Activated T-helper 1 cell treated with Interleukin-2 at 50 U/mL for 16 hours (primary cell): ENCODE measurements around the gene COL8A1.
"Not testable (repeated sequence)": the region's sequence is repeated elsewhere in the genome, so short reads cannot be mapped to it uniquely, and the experiment has no call there.

Experiments used
- DNase-seq: peaks from one replicate; pipeline ENCODE4 v3.0.0-alpha.2; 2020; ENCODE audit warnings: low read depth

COL8A1 gene

DNA sequence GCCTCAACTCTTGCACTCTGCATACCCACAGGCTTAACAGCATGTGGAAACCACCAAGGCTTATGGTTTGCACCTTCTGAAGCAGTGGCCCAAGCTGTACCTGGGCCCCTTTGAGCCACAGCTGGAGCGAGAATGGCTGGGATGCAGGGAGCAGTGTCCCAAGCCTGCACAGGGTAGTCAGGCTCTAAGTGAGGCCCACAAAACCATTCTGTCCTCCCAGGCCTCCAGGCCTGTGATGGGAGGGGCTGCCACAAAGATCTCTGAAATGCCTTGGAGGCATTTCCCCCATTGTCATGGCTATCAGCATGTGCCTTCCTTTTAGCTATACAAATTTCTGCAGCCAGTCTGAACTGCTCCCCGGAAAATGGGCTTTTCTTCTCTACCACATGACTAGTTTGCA, 166.8 kb downstream of the COL8A1 start:
- DNase-seq: no peak

DNA sequence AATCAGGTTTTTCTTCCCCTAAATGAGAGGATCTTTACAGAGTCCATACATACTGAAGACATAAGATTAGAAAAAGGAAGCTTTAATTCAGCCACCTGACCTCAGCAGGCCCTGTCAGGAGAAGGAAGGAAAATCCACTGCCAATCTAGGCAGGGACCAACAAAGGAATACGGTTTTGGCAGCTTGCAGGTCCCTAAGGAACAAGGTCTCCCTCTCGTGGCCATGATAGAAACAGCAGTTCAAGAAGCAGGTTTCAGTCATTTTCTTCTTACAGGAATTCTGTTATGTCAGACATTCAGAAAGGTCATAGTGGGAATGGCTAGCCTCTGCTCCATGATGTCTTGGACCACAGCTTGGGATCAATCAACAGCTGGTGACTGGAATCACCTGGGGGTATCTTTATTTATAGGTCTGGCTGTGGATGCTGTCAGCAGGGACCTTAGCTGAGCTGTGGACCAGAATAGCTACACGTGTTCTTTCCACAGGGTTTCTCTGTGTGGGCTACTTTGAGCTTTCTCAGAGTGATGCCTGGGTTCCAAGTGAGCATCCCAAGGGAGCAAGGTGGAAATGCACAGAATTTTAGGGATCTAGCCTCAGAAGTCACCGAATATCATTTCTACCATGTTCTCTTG, 169.9 kb downstream of the COL8A1 start:
- DNase-seq: no peak

DNA sequence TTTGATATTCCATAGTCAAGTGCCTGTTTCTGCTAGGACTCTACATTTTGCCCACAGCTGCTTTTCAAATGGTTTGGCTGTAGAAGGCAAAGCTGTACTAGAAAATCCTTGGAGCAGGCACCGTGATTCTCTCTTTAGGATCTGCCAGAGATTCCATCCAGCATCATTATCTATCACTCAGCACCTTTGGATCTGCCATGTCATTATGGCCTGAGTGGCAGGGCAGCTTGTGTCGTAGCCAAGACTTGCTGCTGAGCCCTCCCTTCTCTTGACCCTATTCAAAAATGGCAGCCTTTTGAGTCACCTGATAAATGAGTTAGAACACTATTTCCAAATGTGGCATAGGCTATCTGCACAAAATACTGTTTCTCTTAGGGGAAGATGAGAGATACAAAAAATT, 171.2 kb downstream of the COL8A1 start:
- DNase-seq: no peak

DNA sequence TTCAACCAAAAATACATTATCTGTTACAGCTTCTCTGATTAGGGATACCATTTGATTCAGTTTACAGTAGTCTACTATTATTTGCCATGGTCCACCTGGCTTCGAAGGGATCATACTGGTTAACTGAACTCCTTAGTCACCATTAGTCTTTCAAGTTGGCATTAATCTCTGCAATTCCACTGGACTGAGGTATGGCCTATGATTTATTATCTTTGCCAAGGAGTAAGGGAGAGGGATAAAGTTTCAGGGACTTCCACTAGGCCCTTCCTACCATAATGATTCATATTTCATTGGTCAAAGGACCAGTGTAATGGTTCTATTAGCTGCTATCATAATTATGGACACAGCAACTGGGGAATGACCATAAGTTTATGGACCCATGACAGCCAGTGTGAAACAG, 172.0 kb downstream of the COL8A1 start:
- DNase-seq: no peak

DNA sequence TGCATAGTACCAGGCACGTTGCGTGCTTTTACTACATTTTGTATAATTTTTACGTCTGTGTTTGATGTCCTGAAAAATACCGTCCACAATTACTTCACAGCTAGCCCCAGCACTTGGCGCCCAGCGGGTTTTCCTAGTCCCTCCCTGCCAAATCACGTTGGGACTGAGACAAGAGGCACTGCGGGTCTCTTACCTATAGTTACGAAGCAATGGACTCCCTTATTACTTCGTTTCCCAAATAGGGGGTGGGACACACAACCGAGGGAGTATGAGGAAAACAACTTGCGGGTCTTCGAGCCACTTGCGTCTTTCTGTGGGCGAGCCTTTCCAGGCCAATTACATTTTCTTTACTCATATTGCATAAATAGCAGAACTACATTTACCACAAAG, 178.6 kb downstream of the COL8A1 start:
- DNase-seq: peak; percentile 3

DNA sequence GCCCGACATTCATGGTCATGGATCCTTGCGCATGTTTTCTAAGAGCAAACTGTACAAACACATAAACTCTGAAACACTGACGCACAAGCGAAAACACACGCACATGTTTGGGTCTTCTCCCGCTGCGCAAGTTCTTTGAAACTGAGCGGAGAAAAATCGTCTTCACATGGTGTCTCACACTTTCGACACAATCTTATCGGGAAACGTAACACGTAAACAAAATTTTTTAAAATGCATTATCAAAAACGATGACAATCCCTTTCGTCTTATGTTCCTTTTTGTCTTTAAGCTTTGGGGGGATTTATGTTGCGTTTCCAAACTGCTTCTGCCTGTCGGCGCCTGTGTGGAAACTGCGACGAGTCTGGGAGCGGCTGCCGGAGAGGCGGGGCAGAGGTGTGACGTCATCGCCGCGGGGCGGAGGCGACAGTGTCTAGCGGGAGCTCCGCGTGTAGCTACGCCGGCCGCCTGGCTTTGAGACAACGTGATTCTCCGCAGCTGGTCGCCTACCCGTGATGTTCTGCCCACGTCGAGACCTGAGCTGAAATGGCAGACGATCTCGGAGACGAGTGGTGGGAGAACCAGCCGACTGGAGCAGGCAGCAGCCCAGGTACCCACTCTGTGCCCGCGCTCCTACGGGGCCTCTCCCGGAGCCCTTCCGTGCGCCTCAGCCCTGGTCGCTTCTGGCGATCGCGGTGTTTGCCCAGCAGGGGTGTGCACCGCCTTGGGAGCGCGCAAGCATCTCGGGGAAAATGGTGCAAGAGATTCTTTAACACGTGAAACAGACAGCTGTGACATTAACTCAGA, 179.2 kb downstream of the COL8A1 start, which contains the start of gene CMSS1:
Gene CMSS1 (plus strand): TSS at position 426 of the 804 bp plus-strand sequence.
- peak; percentile 91 for DNase-seq

DNA sequence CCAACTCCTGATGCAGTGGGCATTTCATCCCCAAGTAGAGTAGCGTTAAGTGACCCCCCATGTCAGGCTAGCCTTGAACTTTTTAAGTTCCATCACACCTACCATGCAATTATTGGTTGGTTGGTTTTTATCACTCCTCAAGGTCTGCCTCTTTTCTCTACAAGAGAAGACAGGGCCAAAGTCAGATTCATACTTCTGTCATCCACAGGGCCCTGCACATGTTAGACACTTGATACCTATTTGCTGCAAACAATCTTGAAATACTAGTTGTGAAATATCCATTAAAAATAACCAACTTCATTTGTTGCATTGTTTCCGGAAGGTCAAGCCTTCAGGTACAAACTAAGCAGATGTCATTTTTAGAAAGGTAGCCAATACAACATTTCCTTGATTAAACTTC, 180.4 kb downstream of the COL8A1 start:
- no peak for DNase-seq

DNA sequence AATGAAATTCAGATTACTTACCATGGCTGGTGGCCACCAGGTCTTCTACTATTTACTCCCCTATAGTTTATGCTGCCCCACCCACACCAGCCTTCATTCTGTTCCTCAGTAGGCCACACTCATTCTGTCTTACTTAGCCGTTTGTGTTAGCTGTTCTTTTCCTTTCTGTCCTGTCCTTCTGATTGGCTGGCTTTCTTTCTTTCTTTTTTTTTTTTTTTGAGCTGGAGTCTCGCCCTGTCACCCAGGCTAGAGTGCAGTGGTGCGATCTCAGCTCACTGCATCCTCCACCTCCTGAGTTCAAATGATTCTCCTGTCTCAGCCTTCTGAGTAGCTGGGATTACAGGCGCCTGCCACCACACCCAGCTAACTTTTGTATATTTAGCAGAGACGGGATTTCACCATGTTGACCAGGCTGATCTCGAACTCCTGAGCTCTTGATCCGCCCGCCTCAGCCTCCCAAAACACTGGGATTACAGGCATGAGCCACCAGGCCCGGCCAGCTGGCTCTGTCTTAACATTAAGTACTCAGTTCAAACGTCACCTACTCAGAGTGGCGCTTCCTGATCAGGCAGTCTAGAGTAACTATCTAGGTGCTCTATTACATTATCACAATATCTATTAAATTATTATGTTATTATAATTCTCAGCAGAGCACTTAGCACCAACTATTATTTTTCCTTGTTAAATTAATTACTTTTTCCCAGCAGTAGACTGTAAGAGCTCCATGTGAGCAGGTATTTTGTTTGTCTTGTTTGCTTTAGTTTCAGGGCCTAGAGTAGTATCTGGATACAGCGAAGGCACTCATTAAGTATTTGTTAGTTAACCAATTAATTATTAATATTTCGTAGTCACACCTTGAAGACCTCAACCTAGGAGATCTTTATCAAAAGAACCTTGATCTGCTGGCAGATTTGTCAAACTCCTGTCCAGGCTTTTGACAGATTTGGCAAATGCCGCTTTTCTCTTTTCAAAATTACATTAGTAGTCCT, 185.6 kb downstream of the COL8A1 start:
- no peak for DNase-seq

DNA sequence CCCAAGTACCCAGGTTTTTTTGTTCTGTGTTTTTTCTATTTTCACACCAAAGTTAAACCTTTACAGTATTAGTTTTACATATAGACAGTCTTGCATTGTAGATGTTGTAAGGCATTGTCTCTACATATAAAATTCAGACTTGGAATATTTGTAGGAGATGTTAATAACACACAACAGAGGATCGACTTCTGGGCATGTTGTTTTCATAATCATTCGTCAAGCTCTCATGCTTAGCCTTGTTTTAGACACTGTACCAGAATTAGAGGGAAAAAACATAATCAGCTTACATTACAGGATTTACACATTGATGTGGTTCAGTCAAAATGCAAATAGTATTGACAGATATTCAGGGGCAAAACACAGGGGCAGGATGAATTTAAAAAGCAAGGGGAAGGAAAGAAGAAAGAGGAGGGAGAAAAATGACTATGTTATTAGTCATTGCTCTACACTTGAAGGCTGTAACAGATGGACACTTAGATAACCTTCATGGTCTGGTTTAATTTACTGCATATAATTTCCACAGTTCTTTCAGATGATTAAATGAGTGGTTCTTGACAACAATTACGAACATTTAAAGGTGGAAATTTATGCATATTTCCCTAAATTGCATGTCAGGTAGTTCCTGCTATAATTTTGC, 186.7 kb downstream of the COL8A1 start:
- no peak for DNase-seq

DNA sequence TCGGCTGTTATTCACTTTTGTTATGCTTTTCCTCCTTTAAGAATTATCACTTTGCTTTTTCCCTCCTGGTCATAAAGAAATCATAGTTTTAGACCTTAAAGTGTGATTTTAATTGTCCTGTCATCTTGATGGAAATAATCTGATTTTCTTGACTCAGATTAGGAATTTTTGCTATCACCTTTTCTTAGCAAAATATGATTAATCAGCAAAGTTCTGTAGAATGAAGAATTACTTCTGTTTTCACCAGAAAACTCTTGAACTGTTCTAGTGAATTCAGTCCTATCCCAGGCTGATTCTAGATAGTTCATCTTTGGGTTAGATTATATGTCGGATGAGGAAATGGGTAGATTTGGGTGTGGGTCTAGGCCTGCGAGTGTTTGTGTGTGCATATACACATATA, 191.4 kb downstream of the COL8A1 start:
- no peak for DNase-seq

DNA sequence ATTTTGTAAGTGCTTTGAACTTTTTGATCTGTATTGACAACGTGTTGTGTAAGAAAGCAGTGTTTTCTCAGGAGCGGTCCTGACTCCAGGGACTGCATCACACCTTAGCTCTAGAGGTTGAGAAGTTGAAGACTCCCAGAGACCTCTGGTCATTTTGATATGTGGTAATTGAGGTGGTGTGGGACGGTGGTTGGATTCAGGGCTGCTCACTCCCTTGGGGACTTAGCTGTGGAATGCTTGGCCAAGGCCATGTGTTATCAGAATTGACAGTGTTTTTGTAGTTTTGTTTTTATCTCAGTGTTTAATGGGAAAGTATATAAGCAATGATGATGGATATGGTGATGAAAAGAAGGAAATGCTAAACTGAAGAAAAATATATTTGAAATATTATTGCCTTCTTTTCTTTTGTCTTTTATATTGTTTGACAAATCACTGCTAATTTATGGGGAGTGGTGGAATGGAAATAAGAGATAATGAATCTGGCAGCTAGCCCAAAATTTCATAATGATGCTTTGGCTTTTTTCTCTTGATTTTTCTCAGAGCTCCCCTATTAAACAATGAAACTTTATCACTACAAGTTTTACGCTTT, 195.3 kb downstream of the COL8A1 start:
- DNase-seq: no peak

DNA sequence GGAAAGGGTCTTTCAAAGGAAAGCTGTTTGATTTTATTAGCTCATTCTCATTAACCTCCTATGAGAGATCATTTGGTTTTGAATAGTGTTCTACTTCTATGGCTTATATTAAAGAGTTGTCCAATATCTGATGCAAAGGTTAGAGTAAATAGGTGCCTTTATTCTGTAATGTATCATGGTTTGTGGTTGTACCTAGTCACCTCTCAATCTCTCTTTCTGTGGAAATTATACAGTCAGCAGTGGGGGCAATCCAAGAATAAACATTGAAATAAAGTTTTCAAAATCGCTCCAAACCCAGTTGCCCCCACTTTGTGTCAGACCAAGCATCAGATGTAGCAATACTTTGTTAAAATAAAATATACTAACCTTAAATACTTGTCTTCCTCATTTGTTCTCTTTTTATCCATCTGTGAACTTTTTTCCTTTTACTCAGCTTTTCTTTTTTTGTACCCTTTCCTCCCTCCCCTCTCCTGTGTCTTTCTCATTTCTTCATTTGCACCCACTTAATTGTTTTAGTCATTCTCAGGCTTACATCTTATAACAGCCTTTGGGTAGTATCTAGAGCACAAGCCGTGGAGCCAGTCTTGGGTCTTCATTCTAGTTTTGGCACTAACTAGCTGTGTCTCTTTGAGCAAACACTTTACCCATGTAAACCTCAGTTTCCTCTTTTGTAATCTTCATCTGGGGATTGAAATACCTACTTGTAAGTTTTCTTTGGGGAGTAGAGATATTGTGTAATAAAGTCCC, 196.0 kb downstream of the COL8A1 start:
- DNase-seq: no peak

DNA sequence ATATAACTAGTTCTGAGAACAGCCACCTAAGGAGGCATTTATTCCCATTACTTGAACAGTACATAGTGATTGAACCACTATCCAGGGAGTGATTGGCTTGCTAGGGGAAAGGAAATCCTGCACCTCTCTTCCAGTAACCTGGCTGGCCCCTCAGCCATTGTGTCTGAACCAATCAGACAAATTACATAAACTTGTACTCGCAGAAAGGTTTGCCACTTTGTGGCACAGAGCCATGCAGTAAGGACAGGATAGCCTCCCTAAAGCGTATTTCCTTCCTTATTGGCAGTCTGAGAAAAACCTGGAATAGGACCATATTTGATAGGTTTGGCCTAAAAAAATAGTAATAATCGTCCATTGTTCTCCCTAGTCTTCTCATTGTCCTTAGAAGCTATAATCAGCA, 198.3 kb downstream of the COL8A1 start:
- DNase-seq: no peak

DNA sequence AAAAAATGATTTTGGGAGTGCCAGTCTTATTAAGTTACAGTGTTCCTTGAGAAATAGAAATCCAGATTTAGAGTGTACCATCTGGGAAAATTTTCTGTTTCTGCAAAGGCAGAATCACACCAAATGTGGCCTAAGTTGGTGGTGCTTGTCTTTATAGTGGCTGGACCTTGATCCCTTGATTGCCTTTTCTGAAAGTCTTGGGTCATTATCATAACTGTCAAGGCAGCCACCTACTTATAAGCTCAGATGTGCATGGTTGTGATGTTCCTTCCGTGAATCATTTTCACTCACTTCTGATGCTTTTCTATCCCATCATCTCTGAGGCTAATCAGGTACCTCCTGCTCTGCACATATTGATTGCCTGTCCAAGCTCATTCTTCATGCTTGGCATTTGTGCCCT, 199.3 kb downstream of the COL8A1 start:
- no peak for DNase-seq

DNA sequence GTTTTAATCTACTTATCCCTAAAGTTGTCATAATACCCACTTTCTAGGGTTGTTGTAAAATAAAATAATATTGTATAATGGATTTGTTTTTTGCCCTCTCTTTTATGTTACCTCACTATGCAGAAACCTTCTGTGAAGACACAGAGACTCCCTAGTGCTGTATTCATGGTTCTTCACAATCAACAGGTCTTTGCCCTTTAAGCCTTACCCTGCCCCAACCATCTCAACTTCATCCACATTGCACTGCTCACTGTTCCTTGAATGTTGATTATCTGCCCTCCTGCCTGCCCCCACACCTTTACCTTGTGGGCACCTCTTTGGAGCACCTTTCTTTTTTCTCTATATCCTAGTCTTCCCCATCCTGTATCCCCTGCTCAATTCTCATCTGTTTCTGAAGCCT, 200.4 kb downstream of the COL8A1 start:
- no peak for DNase-seq

DNA sequence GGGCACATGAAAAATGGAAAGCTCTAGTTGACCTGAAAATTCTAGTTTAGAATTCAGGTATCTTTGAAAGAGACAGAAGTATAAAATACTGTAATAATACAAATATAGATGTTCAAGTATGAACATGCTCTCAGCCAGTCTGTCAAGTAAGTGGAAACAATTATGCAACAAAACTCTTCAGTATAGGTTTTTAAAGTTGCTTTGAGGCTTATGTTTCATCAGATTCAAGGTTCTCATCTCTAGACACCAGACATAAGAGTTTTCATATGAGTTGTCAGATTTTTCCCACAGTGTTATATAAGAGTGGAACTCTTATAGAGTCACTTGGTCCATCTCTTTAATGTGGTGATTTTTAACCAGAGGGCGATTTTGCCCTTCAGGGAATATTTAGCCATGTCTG, 201.2 kb downstream of the COL8A1 start:
- no peak for DNase-seq

DNA sequence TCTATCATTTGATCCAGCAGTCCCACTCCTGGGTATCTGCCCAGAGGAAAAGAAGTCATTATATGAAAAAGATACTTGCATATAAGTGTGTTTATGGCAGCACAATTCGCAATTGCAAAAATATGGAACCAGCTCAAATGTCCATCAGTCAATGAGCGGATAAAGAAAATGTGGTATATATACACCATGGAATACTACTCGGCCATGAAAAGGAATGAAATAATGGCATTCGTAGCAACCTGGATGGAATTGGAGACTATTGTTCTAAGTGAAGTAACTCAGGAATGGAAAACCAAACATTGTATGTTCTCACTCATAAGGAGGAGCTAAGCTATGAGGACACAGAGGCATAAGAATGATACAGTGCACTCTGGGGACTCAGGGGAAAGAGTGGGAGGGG, 203.6 kb downstream of the COL8A1 start:
- not testable (repeated sequence) for DNase-seq

DNA sequence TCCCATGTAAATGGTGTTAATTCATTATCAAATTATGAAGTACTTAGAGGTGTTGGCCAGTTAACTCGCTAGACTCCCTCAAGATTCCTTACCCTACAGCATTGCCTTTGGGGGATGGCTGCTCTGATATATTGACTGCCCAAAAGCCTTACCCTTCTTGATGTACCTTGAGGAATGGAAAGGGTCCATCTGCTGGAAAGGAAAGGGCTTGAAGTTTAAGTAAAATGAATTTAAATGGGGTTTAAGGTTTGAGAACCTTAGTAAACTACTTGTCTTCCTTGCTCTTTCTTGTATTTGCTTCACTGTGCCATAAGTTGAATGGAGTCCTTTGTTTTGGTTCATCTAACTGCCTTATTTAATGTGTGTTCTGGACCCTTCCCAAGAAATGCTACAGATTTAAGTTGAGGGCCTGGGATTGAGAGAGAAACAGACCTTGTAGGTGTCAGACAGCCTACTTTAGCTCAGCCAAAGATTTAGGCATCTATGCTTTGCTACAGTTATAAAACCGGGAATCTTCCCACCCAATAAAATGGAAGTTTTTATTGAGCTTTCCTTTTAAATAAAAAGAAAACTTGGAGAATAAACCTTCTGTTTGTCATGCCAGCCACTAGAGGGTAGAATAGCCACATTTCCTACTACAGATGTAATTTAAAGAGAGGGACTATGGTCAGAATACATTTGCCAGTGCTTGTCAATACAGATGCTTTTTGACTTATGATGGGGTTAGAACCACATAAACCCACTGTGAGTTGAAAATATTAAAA, 204.6 kb downstream of the COL8A1 start:
- no peak for DNase-seq

DNA sequence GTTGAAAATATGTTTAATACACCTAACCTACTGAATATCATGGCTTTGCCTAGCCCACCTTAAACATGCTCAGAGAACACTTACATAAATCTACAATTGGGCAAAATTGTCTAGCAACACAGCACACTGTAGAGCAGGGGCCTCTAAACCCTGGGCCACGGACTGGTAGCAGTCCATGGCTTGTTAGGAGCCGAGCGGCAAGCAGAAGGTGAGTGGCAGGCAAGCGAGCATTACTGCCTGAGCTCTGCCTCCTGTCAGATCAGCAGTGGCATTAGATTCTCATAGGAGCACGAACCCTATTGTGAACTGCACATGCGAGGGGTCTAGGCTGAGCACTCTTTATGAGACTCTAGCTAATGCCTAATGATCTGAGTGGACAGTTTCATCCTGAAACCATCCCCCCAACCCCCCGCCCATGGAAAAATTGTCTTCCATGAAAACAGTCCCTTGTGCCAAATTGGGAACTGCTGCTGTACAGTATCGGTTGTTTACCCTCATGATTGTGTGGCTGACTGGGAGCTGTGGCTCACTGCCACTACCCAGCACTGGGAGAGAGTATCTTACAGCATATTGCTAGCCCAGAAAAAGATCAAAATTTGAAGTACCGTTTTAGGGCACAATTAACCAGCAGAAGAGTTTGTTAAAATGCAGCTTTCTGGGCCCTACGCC, 205.3 kb downstream of the COL8A1 start:
- DNase-seq: no peak

DNA sequence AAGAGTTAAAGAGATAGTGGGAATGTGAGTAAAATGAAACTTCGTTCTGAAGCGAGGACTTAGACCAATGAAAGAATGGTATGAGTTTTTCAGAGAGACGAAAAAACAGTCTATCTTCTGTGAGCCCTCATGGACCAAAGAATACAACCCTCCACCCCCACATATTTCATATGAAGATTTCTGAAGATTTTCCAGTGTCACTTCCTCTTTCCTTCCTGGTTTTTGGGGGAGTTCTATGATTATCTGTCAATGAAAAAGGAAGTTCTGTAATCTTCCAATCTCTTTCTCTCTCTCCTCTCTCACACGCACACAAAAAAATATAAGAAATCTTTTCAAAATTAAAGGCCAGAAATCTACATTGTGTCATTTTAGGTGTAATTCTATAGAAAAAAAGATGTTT, 206.9 kb downstream of the COL8A1 start:
- no peak for DNase-seq
